GM23338 (cell line): ENCODE results near the gene TMEM182.

Experiments used
- EZH2 ChIP-seq: fragments of 200-600 bp; sonication (generic); IDR thresholded peaks from one replicate; pipeline ENCODE4 v1.8.0; 2017; ENCODE audit warnings: antibody characterized with exemption, mild to moderate bottlenecking, low read depth; ENCODE audit not compliant: unreplicated experiment
- EZH2phosphoT487 ChIP-seq: fragments of 200-600 bp; sonication (generic); IDR thresholded peaks from one replicate; pipeline ENCODE4 v1.8.1; 2018; ENCODE audit warnings: antibody characterized with exemption; ENCODE audit not compliant: unreplicated experiment
- JUNB ChIP-seq: IDR thresholded peaks from one replicate; pipeline ENCODE4 v1.6.1; 2016; ENCODE audit warnings: antibody characterized with exemption; ENCODE audit not compliant: unreplicated experiment
- POLR2AphosphoS5 ChIP-seq: IDR thresholded peaks from 2 replicates; pipeline ENCODE4 v1.6.1; 2016; ENCODE audit warnings: antibody characterized with exemption, low read depth
- ZNF331 ChIP-seq: fragments of 250-450 bp; sonication (Bioruptor Pico); IDR thresholded peaks from 2 replicates; pipeline ENCODE4 v1.5.0; 2020; ENCODE audit warnings: low read depth, mild to moderate bottlenecking, moderate library complexity
- TF ChIP-seq, protein P1 (sequence below), 2 experiments: fragments of 200-600 bp in 1 of 2; sonication (generic) in 1 of 2; conservative IDR thresholded peaks; 2 replicates each; pipeline versions ENCODE4 v1.5.1 to v1.6.1; 2016 to 2017; ENCODE audit warnings: antibody characterized with exemption in 2 of 2, low read depth in 2 of 2, mild to moderate bottlenecking in 2 of 2, moderate library complexity in 1 of 2

DNA sequence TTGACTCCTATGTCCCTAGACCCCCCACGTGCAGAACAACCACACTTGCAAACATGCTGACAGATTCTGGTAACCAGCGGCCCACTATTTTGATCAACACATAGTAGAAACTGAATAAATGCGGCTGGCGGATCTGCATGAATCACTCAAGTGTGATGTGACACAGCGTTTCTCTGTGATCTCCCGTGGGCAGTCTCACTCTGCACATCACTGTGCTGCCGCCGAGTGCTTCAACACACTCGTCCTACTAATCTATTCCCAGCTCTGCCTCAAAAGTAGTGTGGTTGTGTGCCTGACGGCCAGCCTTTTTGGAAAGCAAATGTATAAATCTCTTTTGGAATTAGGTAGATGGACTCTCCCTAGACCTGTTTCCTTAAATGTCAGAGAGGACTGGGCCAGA, 37.3 kb upstream of the TMEM182 start:
- TF ChIP-seq POLR2AphosphoS5: no peak
- no peak for TF ChIP-seq EZH2phosphoT487
- TF ChIP-seq, protein P1, sequence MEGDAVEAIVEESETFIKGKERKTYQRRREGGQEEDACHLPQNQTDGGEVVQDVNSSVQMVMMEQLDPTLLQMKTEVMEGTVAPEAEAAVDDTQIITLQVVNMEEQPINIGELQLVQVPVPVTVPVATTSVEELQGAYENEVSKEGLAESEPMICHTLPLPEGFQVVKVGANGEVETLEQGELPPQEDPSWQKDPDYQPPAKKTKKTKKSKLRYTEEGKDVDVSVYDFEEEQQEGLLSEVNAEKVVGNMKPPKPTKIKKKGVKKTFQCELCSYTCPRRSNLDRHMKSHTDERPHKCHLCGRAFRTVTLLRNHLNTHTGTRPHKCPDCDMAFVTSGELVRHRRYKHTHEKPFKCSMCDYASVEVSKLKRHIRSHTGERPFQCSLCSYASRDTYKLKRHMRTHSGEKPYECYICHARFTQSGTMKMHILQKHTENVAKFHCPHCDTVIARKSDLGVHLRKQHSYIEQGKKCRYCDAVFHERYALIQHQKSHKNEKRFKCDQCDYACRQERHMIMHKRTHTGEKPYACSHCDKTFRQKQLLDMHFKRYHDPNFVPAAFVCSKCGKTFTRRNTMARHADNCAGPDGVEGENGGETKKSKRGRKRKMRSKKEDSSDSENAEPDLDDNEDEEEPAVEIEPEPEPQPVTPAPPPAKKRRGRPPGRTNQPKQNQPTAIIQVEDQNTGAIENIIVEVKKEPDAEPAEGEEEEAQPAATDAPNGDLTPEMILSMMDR (conservative IDR thresholded peaks at IDR 0.05; ENCODE audit: low read depth in 2 of 2): no peak
- TF ChIP-seq JUNB: no peak
- TF ChIP-seq EZH2: no peak
- no peak for TF ChIP-seq ZNF331 (CRISPR knock-in tag)
